ENCODE results near the gene STMN1. TPM values are rescaled to one million over a fixed set of nuclear protein-coding genes. Genes with fewer than 3 reads are reported as not detected.

The STMN1 gene
- polyA plus RNA-seq, 2 of the 4 experiments (the other 2 are of a cell fraction): 82.4 to 145 TPM

GRCh38 chr1:25893116-25893515, 13.1 kb downstream of the STMN1 start:
- Histone ChIP-seq H3K4me1 (peaks cover 51% of the 10 kb centered on the region), H3K4me2 (peak overlapping the region; percentile 73)
- no peak for ATAC-seq

GRCh38 chr1:25891606-25892005, 14.6 kb downstream of the STMN1 start:
- Histone ChIP-seq H3K4me1 (peaks cover 51% of the 10 kb centered on the region), H3K4me3 (no peak overlapping the region), H3K9me3 (no peaks in the 10 kb centered on the region), H3K4me2 (peak overlapping the region; percentile 73), H3K27ac (peak overlapping the region; percentile 94 to 98)
- CTCF ChIA-PET: interaction anchor here (0.6 to 4.1 kb wide), 10 partner anchors 8 to 317 kb away, joined by 3 to 18 read pairs (median 4); partner anchors contain the start of gene PAFAH2
- WGBS (ENCODE audit: missing lambda C conversion rate): 80% methylated on average over 4 of the region's 5 CpGs
- no peak for ATAC-seq
- FAIRE-seq: no peak
- POLR2A ChIA-PET: interaction anchor here (1.0 to 1.9 kb wide), 2 partner anchors 16 to 106 kb away, joined by 3 to 6 read pairs; partner anchors contain the start of genes PAFAH2 and PAQR7
- TF ChIP-seq ZNF302 (CRISPR knock-in tag; IDR thresholded peaks at IDR 0.05) (no peak), EHF (CRISPR knock-in tag; IDR thresholded peaks at IDR 0.05) (no peak), FOSB (CRISPR knock-in tag; IDR thresholded peaks at IDR 0.05) (no peak), HDAC2 (IDR thresholded peaks at IDR 0.05) (no peak), CBX8 (IDR thresholded peaks at IDR 0.05) (no peak), ZC3H11A (IDR thresholded peaks at IDR 0.05) (no peak), BHLHE40 (IDR thresholded peaks at IDR 0.05; ENCODE audit: low read depth, low read length) (no peak), CEBPB (IDR thresholded peaks at IDR 0.05) (no peak), HEYL (CRISPR knock-in tag; IDR thresholded peaks at IDR 0.05) (no peak), ELK1 (IDR thresholded peaks at IDR 0.05; ENCODE audit: low read depth, low read length) (no peak), BCL3 (IDR thresholded peaks at IDR 0.05) (no peak)
- DNase-seq (ENCODE audit: low read depth in 1 of 2, low spot score in 1 of 2): no peak

More at GRCh38 chr1:25893116-25893515, 13.1 kb downstream of the STMN1 start:
- Histone ChIP-seq H3K4me3 (no peak overlapping the region), H3K9me3 (no peaks in the 10 kb centered on the region), H3K27ac (peak overlapping the region; percentile 94 to 98)
- FAIRE-seq: no peak
- no peak for DNase-seq (ENCODE audit: low read depth in 1 of 2, low spot score in 1 of 2)
- TF ChIP-seq POLR2AphosphoS2 (conservative IDR thresholded peaks at IDR 0.05; ENCODE audit: low read length) (no peak), CEBPB (IDR thresholded peaks at IDR 0.05) (no peak), PBX3 (IDR thresholded peaks at IDR 0.05) (no peak), HEYL (CRISPR knock-in tag; IDR thresholded peaks at IDR 0.05) (no peak), CHD2 (IDR thresholded peaks at IDR 0.05; ENCODE audit: low read length, partially characterized antibody) (no peak), FOSB (CRISPR knock-in tag; IDR thresholded peaks at IDR 0.05) (no peak), JUN (IDR thresholded peaks at IDR 0.05) (no peak)
- CTCF ChIA-PET: interaction anchor here (0.6 to 4.1 kb wide), 5 partner anchors 10 to 204 kb away, joined by 3 to 26 read pairs (median 4); partner anchors contain the start of gene PAFAH2
- 57% methylated on average over 4 of the region's 4 CpGs for WGBS (ENCODE audit: missing lambda C conversion rate)
- POLR2A ChIA-PET: interaction anchor here (1.9 kb wide), 1 partner anchor 18 kb away, joined by 6 read pairs; the partner anchor contains the start of gene PAQR7

- Histone ChIP-seq H3K4me3 (no peak overlapping the region), H3K4me1 (peaks cover 46% of the 10 kb centered on the region), H3K27ac (peak overlapping the region; percentile 94 to 98), H3K9me3 (no peaks in the 10 kb centered on the region), H3K4me2 (peak overlapping the region; percentile 73)
- ATAC-seq (peak; percentile 68 to 72), DNase-seq (ENCODE audit: low read depth in 1 of 2, low spot score in 1 of 2) (peak; percentile 66 to 80), FAIRE-seq (no peak)
- POLR2A ChIA-PET: interaction anchor here (0.6 kb wide), 1 partner anchor 12 kb away, joined by 3 read pairs; no protein-coding TSS in a partner anchor
- 18% methylated on average over 10 of the region's 10 CpGs for WGBS (ENCODE audit: missing lambda C conversion rate)
- CTCF ChIA-PET: interaction anchor here (0.8 to 4.1 kb wide), 8 partner anchors 14 to 146 kb away, joined by 3 to 18 read pairs (median 3); partner anchors contain the start of gene PAFAH2
- TF ChIP-seq ATOH8 (CRISPR knock-in tag; IDR thresholded peaks at IDR 0.05; ENCODE audit: low read depth): peak; percentile 78
- no peak for TF ChIP-seq ZC3H11A (IDR thresholded peaks at IDR 0.05)
- TF ChIP-seq RNF2 (IDR thresholded peaks at IDR 0.05; ENCODE audit: borderline replicate concordance, low read depth): no peak
- no peak for TF ChIP-seq RAD21 (conservative IDR thresholded peaks at IDR 0.05 in 1 of 2, IDR thresholded peaks at IDR 0.05 in 1 of 2)
- TF ChIP-seq HOXB5 (CRISPR knock-in tag; IDR thresholded peaks at IDR 0.05): peak; percentile 84
- no peak for TF ChIP-seq KDM1A (IDR thresholded peaks at IDR 0.05; ENCODE audit: low read depth)
- TF ChIP-seq USF2 (IDR thresholded peaks at IDR 0.05): no peak
- TF ChIP-seq RARB (CRISPR knock-in tag; IDR thresholded peaks at IDR 0.05): peak; percentile 25; the same call in 1 of the 2 replicates
- no peak for TF ChIP-seq FOSB (CRISPR knock-in tag; IDR thresholded peaks at IDR 0.05)
- 0 out of 2 replicates have a peak, but pooled peaks have one; percentile 34 for TF ChIP-seq EHF (CRISPR knock-in tag; IDR thresholded peaks at IDR 0.05)
- no peak for TF ChIP-seq ESRRA (IDR thresholded peaks at IDR 0.05; ENCODE audit: borderline replicate concordance, low read length)
- no peak for TF ChIP-seq CHD4 (IDR thresholded peaks at IDR 0.05; ENCODE audit: borderline replicate concordance)
- no peak for TF ChIP-seq MAX (IDR thresholded peaks at IDR 0.05)
- TF ChIP-seq E2F6 (IDR thresholded peaks at IDR 0.05; ENCODE audit: borderline replicate concordance, low read depth): no peak
Measured at GRCh38 chr1:25890239-25891034, 15.8 kb downstream of the STMN1 start.

All from A549 (cell line).